Stimulated activated CD4-positive, alpha-beta T cell treated with anti-CD3 and anti-CD28 coated beads, Interleukin-4, amount 100 ng/mL, for 4 hours (primary cell): ENCODE measurements around the gene TDRD10.

ENCODE experiments used
- DNase-seq, 2 experiments: peaks; one replicate each; pipeline ENCODE4 v3.0.0-alpha.2; 2020

Gene TDRD10

DNA sequence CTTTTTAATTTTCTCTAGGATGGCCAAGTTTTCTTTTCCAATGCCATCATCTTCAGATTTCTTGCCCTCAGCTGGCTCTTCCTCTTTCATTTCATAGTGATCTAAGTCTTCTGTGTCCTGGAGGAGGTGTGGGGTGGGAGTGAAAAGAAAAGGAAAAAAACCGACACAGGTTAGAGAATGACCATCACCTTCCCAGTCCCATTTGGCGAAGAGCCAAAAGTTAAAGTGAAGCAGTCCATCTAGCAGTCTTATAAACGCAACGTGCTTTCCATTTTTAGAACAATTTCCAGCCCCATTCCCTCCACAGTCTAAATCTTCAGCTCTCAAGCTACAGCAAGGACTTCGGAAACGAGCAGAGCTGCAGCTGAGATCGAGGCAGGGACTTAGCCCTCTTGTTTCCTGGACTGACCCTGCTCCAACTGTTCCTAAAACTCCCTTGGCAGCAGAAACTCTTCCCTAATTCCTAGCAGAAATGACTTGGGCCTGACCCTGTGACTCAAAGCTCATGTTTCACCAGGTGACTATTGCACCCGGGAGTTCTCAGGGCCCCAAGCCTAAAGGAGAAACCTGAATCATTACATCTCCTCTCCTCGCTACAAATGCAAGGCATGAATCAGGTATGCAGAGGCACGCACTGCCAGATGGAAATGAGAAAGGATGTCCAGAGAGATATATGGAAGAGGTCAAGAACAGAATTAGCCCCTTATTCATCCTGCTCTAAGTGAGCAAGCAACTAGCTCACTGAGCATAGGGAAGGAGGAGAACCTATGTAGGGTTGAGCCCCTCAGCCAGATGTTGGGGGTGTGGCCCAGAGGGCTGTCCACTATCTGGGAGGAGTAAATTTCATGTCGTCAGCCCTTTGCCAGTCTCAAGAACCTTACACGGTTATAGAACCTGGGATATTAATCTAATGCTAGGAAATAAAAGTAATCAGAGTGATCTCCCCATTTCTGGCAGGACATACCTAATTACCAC is 51.3 kb downstream of the TDRD10 start:
- no peak for DNase-seq

DNA sequence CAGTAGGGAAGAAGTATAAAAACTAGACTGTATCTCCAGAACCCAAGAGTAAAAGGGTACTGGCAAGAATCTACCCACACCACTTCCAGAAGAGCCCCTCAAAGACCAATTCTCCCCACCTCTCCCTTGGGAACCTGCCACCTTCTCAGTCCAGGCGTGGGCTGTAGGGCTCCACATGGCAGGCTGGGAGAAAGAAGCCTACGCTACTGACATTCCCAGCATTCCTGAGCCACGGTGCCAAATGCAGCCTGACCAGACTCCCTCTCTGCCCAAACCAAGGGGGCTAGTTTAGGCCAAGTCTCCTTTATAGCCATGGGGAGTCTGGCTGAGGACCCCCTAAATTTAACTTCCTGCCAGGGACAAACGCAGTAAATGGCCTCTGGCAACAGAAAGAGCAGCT is 54.4 kb downstream of the TDRD10 start:
- no peak for DNase-seq

DNA sequence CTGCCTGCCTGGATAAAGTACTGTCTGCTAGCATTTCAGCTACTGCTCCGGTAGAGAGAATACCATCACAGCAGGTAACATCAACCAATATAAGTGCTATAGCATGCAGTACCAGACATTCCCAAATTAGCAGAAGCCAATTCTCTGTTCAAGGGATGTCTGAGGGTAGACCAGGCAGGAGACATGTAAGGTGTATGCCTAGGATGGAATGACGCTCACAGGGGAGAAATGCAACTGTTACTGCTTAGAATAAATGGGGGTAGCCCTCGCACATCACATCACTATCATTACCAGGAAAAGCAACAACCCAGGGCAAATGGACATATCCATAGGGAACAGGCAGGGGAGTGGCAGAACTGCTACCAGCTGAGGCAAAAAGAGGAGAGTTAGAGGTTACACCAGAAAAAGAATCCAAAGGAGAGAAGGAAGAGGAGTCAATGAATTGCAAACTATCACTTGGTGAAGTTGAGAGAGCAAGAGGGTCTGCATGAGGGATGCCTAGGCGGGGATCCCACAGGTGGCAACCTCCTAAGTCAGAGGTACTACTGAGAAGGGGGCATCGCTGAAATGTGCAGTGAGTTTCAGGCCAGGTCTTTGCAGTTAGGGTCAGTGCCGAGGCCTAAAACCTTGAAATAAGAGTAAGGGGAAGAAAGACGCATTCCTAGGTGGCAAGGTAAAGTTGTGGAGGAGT is 55.4 kb downstream of the TDRD10 start:
- no peak for DNase-seq

DNA sequence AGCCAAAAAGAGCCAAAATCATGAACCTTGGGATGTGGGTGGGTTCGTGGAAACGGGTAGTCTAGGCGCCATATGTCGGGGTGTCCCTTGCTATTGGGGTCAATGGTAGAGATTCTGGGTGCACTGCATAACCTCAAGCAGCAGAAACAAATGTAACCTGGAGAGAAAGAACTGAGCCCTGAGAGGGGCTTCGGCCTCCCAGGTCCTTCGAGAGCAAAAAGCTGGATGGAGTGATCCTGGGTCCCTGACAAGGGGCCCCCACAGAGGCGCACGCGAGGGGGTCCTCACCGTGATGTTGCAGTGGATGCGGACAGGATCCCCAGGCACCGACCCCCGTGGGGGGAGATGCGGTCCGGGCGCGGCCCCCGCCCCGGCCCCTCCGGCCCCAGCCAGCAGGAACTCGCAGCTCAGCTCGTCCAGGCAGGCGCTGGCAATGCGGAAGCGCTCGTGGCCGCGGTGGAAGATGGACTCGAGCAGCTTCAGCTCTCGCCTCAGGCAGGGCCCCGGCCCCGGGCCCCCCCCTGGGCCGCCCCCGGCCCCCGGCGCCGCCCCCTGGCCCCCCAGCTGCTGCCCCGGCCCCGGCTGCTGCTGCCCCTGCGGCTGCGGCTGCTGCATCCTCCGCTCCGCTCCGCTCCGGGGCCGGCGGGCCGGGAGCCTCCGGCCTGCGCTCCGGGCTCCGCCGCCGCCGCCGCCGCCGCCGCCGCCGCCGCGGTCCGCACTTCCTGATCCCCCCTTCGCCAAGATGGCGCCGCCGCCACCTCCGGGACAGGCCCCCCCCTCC is 56.1 kb downstream of the TDRD10 start, which contains the start of gene UBE2Q1:
Gene UBE2Q1 (minus strand): TSS at position 724 of the 781 bp plus-strand sequence. CDS start 109 bp downstream, at position 615.
- DNase-seq: peak; percentile 22 to 40

DNA sequence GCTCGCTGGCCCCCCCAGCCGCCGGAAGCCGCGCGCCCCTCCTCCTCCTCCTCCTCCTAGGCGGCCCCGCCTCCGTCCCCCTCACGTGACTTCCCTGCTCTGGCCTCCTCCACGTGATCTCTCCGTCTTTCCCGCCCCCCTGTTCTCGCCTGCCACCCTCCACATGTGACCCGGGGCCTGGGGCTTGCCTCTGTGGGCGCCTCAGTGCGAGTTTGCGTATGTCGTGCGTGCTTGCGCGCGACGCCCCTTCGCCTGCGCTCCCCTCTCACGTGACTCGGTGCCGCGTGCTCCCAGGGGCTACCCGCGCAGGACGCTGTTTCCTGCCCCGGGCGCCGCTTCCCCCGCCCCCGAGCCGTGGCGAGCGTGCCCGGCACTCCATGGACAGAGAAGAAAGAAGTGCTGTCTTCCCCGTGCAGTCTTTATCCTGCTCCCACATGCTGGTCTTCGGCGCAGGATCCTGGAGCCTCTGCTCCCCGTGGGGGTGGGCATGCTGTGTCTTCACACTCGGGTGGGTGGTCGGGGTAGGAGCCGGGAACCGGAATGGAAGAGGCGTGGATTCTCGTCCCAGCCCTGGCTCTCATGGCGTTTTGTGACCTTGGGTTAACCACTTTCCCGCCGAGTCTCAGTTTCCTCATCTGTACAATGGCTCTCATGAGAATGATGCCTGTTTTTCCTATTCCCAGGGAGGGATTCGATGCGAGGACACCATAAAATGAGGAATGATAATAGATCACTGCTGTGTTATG is 56.9 kb downstream of the TDRD10 start:
- peak; percentile 98 to 100 for DNase-seq

DNA sequence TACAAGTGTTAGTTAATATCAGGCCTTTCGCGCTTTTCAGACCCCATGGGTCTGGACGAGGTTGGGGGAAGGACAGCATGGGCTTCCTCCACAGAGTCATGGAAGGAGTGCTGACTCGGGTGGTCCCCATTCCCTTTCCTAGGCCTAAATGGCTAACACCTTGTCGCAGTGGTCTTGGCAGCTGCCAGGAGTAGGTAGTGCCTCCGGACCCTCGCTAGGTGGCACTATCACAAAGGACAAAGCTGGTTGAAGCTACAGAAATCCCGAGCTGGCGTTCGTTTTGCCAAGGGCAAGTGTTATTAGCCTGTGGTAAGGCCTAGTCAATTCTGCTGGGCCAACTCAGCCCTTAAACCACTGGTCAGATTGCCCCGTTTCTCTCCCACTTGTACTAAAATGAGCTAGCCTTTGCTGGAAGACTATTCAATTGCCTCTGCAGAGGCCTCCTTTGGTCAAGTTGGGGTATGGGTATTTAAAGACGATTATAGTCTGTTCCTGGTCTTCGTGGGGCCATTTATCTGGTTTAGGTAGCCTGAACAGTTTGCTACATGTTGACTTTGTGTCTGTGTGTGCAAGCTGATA is 57.5 kb downstream of the TDRD10 start:
- peak; percentile 69 to 78 for DNase-seq

DNA sequence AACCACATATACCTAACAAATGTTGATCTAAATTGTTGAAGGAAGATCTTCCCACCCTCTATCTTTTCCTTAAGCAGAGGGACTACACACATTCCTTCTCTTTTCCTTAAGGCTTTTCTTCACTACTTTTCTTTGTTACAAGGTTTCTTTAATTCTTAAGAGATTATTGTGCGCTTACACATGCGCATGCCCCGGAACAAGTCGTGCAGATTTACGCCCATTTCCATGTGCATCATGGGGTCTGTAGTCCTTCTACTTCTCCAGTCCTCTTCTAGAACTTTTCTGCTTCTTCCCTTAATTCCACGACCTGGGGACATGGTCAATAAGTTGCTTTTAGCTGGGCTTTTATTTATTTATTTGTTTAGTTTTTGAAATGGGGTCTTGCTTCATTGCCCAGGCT is 63.9 kb downstream of the TDRD10 start:
- DNase-seq: no peak

DNA sequence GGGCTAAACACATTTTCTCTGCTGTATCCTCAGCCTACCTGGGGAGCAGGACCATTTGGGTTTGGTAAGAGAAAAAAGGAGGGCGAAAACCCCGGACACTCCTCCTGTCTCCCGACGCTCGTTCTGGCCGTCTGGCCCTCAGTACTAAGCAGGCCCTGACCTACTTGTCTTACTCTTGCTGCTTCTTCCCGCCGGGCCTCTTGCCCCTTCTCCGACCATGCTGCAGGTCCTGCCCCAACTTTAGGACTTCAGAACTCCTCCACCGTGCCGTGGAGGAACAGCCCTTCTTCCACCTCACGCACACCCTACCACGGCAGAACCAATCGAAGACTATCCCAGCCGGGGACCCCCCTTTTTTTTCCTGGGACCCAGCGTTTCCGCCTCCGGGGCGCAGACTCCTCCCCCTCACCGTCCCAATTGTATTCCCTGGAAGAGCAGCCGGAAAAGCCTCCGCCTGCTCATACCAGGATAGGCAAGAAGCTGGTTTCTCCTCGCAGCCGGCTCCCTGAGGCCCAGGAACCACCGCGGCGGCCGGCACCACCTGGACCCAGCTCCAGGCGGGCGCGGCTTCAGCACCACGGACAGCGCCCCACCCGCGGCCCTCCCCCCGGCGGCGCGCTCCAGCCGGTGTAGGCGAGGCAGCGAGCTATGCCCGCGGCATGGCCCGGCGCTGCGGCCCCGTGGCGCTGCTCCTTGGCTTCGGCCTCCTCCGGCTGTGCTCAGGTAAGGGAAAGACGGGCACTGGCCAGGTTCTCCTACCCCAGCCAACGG is 65.6 kb downstream of the TDRD10 start, which contains the start of gene CHRNB2:
Gene CHRNB2 (plus strand): TSS at position 393 of the 771 bp plus-strand sequence. CDS start 267 bp downstream, at position 660.
- peak; percentile 44 to 72 for DNase-seq

DNA sequence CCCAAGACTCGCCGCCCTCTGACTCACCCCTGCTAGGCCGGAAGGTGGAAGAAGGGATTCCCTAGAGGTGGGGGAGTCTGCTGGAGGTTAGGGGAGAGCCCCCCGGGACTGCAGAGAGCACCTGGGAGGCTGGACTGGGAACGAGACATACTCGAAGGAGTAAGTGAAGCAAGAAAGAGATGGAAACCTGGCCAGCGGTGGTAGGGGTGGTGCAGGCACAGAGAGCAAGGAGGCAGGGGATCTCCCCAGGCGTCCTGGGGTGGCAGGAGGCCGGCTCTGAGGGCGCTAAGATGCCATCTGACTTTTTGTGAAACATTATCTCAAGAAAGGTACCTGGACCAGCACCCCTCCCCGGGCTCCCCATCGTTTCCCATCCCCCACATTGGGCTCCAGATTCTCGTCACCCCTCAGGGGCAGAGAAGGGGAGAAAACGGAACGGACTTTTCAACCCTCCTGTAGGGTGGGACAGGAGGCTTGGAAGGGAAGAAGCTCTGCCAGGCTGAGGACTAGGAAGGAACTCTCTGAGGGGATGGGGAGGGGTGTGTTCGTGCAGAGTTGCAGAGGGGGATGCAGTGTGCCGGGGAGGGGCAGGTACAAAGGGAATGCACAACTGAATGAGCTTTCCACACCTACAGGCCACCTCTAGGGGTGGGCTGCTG is 66.3 kb downstream of the TDRD10 start:
- DNase-seq: no peak

DNA sequence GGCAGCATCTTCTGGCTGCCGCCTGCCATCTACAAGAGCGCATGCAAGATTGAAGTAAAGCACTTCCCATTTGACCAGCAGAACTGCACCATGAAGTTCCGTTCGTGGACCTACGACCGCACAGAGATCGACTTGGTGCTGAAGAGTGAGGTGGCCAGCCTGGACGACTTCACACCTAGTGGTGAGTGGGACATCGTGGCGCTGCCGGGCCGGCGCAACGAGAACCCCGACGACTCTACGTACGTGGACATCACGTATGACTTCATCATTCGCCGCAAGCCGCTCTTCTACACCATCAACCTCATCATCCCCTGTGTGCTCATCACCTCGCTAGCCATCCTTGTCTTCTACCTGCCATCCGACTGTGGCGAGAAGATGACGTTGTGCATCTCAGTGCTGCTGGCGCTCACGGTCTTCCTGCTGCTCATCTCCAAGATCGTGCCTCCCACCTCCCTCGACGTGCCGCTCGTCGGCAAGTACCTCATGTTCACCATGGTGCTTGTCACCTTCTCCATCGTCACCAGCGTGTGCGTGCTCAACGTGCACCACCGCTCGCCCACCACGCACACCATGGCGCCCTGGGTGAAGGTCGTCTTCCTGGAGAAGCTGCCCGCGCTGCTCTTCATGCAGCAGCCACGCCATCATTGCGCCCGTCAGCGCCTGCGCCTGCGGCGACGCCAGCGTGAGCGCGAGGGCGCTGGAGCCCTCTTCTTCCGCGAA is 69.4 kb downstream of the TDRD10 start:
- no peak for DNase-seq

DNA sequence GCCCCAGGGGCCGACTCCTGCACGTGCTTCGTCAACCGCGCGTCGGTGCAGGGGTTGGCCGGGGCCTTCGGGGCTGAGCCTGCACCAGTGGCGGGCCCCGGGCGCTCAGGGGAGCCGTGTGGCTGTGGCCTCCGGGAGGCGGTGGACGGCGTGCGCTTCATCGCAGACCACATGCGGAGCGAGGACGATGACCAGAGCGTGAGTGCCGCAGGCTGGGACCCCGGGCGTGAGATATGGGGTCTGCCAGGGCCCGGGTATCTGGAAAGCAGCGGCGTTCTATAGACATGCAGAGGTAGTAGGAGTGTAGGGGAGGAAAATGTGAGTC is 69.9 kb downstream of the TDRD10 start:
- DNase-seq: no peak

DNA sequence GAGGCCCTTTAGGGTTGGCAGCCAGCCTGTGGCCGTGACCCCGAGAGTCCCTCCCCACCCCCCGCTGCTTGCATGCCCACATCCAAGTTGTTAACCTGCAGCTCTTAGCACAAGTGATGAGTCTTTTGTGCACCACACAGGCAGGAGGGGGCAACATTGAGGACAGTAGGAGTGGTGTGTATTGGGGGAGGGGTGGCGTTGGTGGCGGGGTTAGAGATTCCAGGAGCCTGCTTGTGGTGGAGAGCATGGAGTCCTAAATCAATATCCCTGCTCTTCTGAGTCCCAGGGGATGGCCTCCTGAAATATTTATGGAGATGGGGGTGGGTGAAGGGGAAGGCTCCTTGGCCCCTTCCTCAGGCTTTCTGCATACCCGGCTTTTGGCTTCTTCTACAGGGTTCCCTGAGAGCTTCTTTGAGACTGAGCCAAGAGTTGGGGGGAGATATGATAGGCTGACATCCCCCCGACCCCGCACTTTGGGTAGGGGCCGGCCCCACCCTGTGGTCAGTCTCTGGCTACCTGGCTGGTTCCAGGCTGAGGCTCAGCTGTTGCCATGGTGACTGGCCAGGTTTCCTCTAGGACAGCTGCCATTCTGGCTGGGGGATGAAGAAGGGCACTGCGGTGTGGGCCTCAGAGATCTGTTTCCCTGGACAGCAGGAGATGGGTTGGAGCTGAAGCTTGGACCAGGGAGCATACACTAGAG is 70.6 kb downstream of the TDRD10 start:
- no peak for DNase-seq

DNA sequence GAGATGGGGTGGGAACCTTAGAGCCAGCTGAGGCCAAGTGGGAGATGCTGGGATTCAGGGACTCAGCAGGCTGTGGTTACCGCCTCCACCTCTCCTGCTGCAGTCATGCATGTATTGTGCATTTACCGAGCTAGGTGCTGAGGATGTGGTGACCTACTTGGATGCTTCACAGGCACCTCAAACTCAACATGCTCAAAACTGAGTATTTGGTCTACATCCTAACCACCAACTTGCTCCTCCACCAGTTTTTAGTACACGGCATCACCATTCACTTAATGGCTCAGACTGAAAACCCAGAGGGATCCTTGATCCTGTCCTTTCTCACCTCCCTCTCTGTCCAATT is 71.1 kb downstream of the TDRD10 start:
- DNase-seq: no peak

DNA sequence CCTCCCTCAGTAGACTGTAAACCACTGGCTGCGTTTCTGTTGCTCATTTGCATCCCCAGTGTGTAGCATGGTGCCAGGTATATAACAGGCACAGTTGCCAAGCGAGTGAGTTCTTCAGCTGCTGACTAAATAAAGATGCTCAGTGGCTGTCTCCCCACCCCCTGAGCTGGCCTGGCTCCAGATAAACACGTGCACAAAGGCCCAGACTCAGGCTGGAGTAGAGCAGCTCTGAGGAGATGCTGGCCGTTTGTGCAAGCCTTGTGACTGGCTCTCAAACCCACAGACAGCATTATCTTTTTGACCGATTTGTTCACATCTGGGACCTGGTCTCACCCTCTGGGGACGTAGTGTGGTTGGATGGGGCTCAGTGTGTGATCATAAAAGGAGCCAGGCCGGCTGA is 72.7 kb downstream of the TDRD10 start:
- DNase-seq: no peak

DNA sequence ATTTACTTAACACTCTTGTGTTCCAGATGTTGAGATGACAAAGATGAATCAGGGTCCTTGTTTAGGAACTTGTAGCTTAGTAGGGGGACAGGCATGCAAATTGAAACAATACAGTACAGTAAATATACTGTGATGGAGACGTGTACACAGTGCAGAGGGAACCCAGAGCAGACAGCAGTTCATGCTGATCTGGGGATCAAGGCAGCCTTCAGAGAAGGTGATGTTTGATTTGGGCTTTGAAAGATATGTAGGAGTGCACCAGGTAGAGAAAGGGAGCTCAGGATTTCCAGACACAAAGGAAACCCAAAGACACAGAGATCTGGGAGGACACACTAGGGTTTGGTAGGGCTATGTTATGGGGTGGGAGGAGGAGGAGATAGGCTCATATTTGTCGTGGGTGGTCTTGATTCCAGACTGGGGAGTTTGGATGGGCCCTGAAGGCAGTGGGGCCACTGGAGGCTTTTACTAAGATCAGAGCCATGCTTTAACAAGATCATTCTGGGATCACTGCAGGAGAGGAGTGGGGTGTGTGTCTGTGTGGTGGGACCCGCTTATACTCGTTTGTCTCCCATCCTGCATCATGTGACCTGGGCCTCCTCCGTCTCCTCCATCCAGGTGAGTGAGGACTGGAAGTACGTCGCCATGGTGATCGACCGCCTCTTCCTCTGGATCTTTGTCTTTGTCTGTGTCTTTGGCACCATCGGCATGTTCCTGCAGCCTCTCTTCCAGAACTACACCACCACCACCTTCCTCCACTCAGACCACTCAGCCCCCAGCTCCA is 73.3 kb downstream of the TDRD10 start:
- no peak for DNase-seq

DNA sequence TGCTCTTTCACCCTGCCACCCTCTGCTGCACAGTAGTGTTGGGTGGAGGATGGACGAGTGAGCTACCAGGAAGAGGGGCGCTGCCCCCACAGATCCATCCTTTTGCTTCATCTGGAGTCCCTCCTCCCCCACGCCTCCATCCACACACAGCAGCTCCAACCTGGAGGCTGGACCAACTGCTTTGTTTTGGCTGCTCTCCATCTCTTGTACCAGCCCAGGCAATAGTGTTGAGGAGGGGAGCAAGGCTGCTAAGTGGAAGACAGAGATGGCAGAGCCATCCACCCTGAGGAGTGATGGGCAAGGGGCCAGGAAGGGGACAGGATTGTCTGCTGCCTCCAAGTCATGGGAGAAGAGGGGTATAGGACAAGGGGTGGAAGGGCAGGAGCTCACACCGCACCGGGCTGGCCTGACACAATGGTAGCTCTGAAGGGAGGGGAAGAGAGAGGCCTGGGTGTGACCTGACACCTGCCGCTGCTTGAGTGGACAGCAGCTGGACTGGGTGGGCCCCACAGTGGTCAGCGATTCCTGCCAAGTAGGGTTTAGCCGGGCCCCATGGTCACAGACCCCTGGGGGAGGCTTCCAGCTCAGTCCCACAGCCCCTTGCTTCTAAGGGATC is 74.0 kb downstream of the TDRD10 start:
- no peak for DNase-seq

DNA sequence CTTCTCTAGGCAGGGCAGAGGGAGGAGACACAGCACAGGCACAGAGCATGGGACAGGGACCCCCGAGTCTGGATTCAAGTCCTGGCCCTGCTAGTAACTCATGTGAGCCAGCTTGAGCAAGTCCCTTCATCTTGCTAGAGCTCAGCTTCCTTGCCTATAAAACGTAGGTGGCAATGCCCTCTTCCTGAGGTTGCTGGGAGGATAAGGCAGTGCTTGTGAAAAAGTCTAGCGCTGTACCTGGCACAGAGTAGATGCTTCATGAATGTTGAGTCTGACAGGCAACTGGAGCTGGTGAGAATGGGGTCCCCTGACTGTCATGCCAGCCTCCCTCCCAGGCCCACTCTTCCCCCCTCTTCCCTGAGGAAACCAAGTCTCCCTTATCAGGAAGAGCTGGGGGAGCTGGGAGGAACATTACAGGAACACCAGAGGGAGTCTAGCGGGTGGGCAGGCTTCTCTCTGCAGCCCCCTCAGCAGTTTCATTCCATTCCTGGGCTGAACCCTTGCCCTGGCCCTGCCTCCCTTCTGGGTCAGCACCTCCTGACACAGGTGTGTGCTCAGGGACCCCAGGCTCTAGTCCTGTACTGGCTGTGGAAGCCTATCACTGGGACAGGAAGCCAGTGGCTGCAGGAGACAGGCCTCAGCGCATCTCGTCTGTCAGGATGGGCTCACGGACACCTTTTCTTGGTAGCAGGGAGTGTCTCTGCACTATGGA is 75.5 kb downstream of the TDRD10 start:
- DNase-seq: no peak

DNA sequence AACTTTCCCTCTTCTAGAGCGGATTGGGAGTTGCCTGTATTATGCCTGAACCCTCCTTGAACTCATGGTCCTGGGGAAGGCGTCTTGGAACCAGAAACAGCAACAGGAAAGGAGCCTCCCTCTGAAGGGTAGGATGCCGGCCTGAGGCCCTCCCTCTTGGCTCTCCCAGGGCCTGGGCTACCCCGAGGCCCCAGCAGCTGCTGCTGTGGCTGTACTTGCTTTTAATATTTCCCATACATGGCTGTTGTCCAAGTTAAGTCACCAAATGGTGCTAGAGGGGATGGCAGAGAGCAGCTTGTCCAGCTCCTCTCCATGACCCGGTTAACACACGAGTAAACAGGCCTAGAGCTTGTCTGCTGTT is 76.0 kb downstream of the TDRD10 start:
- DNase-seq: no peak
